Colon (tissue), 2 donors: ENCODE measurements around the gene NUDT6.

Source experiments
- FAIRE-seq: peaks from 2 replicates; lab custom pipeline; 2012; peaks lifted over from hg19 to GRCh38; lab: Jason Lieb, UNC
- donor health status: control.
- donor health status: control.

The NUDT6 gene

DNA sequence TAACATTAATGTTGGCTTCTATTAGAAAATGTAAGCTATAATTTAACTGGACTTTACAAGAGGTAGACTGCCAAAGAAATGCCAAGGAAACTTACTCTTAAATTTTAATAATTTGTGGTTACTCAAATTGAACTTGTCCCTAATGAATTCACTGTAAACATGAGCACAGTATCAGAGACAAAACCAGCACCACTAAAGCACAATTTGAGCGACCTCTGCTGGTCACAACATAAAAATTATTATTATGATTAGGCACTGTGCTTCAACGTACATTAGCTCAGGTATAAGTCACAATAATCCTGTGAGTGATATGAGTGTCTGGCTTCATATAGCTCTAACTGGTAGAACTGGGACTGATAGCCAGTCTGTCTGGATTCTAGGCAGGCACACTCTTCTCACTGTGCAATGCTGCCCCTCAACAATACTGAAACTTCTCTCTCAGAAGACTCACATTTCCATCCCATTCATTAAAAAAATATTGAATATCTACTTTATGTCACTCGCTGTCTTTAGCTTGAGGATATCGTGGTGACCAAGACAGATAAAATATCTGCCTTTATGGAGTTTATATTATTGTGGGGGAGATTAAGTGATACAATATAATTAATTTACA lies 8.0 kb downstream of the NUDT6 start:
- FAIRE-seq, result no peak

DNA sequence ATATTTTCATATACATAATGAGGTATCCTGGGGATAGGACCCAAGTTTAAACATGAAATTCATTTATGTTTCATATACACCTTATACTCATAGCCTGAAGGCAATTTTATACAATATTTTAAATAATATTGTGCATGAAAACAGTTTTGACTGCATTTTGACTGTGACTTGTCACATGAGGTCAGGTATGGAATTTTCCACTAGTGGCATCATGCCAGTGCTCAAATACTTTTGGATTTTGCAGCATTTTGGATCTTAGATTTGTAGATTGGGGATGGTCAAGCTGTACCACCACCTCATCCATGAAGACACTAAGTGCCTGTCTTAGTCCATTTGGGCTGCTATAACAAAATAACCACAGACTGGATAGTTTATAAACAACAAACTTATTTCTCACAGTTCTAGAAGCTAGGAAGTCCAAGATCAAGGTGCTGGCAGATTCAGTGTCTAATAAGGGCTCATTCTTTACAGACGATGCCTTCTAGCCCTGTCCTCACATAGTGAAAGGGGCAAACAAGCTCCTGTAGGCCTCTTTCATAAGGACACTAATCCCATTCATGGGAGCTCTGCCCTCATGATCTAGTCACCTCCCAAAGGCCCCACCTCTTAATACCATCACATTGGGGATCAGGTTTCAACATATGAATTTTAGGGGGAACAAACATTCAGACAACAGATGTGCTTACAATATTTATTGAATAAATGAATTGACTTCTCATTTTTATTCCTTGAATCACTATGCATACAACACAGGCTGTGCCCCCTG lies 9.4 kb downstream of the NUDT6 start:
- no peak for FAIRE-seq

DNA sequence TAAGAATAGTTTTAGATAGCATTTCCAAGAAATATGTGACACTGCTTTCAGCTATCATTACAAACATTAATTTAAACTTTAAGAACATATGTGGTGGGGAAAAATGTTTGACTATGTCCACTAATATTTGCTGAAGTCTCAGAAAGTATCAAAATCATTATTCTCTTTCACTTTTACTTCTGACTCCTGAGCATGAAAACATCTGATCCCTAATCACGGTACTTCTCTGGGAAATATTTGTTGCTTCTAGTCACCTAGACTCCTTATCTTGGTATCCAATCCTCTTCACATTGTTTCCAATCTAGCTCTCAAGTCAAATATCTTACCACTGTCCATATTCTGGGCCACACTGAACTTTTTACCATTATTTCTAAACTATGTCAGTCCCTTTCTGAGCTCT lies 10.8 kb downstream of the NUDT6 start:
- no peak for FAIRE-seq

DNA sequence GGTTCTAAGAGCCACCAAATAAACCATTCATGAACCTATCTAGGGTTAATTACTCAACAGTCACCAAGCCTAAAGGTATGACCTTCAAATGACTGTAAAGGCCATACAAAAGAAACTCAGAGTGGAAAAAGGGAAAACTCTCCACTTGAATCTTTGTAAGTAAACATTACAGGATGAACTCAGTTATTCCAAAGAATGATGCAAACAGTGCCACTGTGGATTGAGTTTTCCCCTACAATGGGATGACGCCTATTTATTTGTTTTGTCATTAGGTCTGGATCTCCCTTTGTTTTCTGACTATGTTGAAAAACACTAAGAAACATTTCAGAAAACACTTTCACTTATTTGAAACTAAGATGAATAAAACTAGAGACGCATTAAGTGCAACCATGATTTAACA lies 12.7 kb downstream of the NUDT6 start:
- FAIRE-seq, result no peak

DNA sequence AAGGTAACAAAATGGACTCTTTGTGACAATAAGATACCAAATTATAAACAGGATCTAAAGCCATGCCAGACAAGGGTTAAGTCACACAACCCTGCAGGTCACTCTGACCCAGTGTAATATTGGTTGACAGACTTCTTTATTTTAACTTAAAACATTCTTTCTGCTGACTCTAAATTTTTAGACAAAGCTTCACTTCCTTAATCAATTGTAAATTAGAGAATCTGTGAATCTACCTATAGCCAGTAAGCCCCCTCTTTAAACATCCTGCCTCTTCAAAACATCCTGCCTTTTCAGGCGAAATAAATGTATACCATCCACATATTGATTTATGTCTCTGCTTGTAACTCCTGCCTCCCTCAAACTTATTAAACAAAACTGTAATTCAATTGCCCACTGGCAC lies 14.2 kb downstream of the NUDT6 start:
- no peak for FAIRE-seq

DNA sequence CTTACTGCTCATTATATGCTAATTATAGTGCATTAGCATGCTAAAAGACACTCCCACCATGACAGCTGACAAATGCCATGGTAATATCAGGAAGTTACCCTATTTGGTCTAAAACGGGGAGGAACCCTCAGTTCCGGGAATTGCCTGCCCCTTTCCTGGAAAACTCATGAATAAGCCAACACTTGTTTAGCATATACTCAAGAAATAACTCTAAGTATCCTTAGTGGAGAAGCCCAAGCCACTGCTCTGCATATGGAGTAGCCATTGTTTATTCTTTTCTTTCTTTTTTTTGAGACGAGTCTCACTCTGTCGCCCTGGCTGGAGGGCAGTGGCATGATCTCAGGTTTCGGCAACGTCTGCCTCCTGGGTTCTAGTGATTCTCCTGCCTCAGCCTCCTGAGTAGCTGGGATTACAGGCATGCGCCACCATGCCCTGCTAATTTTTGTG lies 15.5 kb downstream of the NUDT6 start:
- FAIRE-seq, result no peak

DNA sequence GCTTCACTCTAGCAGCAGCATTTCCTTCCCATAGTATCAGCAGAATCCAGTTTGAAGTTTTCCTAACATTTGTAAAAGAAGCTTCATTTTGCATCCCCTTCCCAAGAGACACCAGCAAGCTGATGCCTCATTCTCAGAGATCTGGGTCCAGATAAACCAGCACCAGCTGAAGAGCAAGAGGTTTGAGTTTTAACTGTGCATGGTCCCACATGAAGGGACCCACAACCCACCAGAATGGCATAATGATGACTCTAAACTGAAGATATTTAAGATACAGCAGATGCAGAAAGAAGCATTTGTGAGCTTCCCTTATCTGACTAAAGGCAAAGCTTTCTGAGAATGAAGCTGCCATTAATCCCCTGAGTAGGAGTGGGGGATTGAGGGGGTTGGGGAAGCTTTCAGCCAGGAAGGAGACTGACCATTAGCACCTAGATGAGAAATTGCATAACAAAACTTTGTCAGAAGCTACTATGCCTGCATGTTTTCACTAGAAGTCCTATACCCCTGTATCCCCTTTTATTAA lies 18.6 kb downstream of the NUDT6 start:
- FAIRE-seq, result no peak

DNA sequence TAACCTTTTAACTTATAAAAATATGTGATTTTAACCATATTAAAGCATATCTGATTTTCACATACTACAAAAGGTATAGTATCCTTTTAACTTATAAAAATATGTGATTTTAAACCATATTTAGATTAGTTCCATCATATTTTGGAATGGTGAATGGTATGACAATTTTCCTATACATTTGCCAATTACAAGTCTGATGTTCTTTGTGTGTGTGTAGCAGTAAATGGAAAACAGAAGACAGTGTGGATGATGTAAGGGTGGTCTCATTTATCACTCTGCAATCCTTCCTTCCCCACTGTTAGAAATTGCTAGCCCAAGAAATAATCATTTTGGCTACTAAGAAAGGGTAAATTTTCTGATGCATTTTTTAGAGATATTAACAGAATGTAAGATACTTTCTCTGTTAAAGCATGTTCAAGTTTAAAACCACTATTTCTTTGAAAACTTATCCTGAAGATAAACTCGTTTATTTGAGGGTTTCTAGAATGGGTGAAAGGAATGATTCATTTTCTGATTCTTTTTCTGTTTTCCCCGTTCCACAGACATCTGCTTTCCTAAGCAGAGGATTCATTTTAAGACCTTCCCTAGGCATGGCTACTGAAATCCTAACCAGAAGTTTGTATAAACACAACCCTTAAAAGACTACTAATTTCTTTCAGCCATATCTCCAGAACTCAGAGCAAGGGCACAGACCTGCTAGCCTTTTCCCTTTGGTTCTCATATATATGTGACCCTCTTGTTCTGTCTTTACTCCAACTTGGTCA lies 21.0 kb downstream of the NUDT6 start:
- no peak for FAIRE-seq

DNA sequence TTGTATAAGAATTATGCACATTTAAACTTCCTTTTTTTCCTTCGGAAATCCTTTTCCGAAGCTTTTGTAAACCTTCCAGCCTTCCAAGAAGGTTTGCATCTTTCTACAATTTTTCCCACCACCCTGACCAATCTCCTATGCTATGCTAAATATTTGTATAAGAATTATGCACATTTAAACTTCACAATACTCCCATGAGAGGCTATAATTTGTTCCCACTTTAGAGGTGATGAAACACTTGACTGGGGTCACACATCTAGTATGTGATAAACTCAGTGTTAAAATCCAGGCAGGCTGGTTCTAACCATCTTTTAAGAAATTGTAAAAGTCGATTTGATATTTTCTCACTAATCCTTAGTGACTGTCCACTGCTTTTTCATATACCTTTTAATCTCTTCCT lies 22.1 kb downstream of the NUDT6 start:
- FAIRE-seq, result no peak

DNA sequence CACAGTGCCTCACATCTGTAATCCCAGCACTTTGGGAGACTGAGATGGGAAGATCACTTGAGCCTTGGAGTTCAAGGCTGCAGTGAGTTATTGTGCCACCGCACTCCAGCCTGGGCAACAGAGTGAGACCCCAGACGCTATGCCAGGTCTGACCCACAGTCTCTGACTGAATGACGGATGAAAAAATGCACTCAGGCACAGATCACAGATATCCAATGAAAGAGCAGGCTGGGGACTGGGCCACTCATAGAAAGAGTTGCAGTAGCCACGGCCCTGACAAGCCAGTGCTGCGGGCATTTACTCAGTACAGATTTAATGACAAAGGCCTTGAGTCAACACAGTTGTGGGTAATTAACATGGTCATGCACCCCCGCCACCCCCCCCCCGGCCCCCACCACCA lies 22.7 kb downstream of the NUDT6 start:
- FAIRE-seq, result no peak

DNA sequence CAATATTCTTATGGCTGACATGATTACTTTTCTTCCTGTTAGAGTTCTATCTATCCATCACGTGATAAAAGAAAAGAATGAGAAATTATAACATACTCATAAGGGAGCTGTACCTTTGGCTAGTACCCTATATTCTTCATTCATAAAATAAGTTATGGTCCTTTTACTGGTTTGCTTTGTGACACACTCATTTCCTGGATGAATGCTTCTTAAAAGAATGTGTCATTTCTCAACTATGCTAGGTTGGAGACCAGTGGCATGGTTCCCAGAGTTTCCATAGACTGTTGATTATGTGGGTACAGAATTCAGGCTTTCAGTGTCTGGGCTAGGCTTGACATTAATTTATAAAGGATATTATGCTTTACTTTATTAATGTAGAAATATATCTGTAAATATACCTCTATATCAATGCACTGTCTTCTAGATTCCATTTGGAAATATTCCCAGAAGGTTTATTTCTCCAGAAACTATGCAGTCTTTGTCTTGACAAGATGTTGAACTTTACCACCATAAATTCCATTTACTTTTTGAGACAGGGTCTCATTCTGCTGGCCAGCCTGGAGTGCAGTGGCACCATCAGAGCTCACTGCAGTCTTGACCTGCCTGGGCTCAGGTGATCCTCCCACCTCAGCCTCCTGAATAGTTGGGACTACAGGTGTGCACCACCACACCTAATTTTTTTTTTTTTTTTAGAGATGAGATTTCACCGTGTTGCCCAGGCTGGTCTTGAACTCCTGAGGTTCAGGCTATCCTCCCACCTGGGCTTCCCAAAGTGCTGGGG lies 23.8 kb downstream of the NUDT6 start:
- no peak for FAIRE-seq

DNA sequence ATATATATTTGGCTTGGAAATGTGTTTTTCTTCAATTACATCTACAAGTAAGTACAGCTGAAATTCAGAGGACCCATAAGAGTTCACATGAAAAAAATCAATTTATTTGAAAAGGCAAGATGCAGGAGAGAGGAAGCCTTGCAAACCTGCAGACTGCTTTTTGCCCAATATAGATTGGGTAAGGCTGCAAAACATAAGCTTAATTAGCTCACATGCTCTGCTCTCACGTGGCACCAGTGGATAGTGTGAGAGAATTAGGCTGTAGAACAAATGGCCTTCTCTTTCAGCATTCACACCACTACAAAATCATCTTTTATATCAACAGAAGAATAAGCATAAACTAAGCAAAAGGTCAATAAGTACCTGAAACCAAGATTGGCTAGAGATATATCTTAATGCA lies 26.1 kb downstream of the NUDT6 start:
- FAIRE-seq, result no peak

DNA sequence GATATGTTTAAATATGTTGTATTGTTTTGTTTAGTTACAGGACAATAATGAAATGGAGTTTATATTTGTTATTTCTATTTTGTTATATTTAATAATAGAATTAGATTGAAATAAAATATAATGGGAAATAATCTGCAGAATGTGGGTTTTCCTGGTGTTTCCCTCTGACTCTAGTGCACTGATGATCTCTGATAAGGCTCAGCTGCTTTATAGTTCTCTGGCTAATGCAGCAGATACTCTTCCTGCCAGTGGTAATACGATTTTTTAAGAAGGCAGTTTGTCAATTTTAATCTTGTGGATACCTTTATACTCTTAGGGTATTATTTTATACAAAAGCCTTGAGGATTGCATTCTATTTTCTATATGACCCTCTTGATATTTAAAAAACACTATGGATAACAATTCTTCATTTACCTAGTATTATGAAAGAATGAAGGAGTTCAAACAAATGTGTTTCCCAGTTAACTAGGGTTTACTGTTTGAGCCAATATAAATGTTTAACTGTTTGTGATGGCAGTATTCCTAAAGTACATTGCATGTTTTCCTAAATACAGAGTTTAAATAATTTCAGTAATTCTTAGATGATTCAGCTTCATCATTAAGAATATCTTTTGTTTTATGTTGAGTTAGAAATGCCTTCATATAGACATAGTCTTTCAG lies 26.9 kb downstream of the NUDT6 start:
- FAIRE-seq, result no peak

DNA sequence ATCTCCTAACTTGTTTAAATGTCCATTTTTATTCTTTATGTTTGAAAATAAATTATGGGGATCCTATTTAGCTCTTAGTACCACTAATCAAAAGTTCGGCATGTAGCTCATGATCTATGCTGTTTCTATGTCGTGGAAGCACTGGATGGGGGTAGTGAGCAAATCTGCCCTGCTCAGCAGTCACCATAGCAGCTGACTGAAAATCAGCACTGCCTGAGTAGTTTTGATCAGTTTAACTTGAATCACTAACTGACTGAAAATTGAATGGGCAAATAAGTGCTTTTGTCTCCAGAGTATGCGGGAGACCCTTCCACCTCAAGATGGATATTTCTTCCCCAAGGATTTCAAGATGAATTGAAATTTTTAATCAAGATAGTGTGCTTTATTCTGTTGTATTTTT lies 27.6 kb downstream of the NUDT6 start:
- no peak for FAIRE-seq

DNA sequence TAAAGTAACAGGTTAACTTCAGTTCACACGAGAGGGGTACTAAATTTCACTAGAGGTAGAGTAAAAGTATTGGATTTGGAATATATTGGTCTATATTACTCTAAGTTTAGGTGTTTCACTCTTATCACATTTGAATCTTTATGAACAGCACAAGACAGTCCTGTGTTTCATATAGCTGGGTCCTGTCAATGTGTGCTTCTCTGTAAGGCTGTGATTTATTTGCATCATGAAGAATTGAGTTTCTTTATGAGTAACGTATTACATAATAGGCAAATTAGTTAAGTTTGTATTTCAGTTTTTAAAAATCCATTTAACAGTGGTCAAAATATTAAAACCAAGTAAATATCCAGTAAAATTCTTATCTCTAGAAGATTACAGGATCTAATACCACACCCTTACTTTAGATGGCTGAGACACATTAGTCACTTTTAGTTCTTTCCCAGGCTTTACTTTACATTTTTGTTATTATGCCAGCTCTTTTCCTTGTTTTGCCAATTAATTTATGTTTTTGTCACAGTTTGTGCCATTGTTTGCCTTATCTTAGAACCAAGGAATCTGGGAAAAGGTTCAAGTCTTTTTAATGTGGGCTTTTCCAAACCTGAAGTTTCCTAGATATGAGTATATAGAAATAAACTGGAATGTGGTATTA lies 32.1 kb downstream of the NUDT6 start:
- no peak for FAIRE-seq

DNA sequence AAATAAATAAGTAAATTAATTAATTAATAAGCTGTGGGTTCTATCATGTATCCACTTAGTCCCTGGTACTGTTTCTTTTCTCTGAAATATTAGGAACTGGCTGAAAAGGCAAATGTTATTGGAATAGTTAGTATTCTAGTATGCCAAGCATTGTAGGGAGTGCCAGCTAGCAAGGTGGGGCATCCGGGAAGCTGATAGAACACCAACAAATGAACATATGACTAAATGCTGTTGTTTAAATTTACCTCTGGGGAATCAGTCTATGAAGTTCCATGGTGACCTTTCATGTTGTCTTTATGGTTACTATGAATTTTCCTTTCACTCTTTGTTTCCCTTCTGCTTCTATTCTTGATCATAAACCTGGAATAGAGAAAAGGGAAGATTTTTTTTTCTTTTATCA lies 32.7 kb downstream of the NUDT6 start:
- FAIRE-seq, result no peak

DNA sequence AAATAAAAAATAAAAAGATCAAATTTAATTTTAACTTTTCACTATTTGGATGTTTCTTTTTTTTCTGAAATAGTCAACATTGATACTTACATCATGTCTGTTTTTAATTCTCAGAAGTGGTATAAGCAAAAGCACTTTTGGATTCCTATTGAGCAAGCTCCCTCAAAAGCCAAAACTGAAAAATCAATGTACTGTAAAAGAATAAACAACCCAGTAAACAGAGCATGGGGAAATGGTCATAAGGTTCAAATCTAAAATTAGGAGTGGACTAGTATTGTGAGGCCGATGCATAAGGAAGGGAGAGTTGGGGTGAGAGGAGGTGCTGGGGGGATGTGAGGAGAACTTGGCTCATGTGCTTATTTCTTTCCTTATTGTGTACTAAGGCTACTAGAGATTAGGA lies 37.9 kb downstream of the NUDT6 start:
- FAIRE-seq, result no peak

DNA sequence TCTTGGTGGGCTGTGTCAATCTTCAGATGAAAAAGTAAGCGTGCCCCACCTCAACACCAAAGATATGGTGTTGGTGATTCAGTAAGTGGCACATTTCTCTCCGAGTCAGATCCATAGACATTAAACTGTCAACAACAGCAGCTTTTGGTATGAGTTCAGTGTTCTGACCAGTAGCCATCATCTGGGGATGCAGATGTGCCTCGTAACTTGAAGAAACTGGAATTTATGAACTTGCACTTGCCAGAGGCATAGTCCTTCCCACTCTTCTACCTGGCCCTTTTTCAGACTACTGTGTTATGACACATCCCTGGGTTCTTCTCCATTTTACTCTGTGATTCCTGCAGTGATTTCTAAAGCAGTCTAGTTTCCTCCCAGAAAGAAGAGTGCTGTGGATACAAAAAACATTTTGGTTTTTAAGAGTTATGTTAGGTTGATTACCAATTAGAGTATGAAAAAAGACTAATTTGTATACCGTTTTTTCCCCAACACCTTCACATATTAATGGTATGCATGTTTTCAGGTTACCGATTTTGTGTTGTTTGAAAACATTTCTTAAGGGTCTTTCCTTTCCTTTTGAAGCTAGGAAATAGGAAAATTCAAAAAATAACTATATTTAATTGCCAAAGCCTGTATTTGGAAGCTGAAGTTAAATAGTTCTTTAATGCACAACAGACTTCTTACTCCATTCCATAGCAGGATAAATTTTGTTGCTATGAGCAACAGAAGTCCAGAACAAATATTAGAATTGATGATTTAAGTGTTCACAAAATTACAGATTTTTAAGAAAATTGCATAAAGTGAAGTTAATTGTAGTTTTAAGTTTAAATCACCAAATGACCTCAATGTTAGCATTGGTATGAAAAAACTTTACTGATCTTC lies 39.3 kb downstream of the NUDT6 start:
- FAIRE-seq, result no peak

DNA sequence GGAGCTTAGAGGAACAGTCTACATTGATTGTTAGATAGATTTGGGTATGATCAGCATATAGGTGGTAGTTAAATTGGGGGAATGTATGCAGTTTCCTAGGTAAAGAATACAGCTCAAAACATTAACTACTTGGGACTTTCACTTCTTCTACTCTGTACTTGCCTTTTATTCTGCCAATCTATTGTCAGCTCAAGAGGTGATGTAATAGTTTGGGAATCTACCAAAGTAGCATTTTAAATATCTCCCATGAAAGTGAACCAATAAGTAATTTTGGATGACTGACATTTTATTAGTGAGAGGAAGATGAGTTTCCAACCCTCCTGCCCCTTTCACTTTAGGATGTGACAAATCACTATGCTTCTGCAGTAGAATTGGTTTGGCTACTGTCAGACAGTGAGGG lies 43.4 kb downstream of the NUDT6 start:
- no peak for FAIRE-seq

DNA sequence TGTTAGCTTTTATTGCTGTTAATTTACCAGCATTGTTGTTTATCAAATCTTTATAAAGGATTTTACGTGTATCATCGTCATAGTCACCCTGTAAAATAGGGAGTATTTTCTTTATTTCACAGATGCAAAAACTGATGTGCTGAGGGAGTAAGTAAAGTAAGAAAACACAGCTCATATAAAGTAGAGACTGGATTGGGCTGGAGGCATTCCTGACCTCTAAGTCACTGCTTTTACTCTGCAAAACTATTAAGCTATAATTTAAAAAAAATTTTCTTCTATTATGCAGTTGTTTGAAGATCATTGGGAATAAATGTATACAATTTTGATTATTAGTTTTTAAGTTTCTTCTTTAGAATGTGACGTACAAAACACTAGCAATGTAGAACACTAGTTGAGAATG lies 45.9 kb downstream of the NUDT6 start:
- no peak for FAIRE-seq
